GM18907 (cell line): ENCODE results near the gene GSAP.
A peak's percentile ranks its signal among the peaks of the same experiment; 100 is the strongest.

Experiments
- ATAC-seq: cut with Tn5 transposase; IDR thresholded peaks from one replicate; pipeline ENCODE4 v1.9.1; 2021; ENCODE audit warnings: mild to moderate bottlenecking, moderate library complexity; ENCODE audit not compliant: unreplicated experiment

The GSAP gene

DNA sequence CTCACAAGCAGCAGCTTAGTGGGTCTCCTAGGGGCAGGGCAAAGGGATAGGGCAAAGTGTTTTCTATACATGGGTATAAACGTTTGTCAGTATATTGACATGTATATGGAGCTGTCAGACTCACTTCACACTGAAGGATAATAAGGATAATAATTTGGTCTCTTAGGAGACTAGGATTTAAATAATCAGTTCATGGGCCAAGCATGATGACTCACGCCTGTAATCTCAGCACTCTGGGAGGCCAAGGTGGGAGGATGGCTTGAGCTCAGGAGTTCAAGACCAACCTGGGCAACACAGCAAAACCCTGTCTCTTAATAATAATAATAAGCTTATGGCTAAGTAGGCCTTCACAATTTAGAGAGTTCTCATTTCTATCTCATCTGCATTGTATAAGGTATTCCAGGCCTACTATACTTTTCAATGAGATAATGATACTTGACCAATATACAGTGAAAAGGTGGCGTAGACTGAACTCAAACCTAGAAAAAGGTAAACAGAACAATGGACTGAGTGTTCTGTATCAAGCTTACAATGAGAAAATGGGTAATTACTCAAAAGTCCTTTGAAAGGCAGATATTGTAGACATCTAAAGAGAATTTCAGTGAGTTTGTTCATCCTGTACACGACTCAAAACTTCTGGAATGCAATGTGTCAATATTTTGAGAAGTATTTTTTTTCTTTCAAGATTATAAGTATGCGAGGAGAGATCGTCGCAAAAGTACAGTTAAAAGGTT lies 7.0 kb downstream of the GSAP start:
- no peak for ATAC-seq

DNA sequence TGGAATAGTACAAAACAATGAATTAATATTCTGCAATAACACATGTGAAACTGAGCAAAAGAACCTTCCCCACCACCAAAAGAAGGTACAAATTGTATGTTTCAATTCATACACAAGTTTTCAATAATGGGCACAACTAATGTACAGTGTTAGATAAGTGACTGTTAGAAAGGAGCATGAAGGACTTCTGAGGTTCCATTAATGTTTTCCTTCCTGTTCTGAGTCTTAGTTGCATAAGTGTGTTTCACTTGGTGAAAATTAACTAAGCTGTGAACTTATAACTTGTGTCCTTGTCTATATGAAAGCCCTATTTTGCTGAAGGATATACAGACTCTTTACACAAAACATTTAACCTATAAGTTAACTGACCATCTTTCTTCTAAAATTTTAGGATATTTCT lies 8.2 kb downstream of the GSAP start:
- ATAC-seq, result no peak

DNA sequence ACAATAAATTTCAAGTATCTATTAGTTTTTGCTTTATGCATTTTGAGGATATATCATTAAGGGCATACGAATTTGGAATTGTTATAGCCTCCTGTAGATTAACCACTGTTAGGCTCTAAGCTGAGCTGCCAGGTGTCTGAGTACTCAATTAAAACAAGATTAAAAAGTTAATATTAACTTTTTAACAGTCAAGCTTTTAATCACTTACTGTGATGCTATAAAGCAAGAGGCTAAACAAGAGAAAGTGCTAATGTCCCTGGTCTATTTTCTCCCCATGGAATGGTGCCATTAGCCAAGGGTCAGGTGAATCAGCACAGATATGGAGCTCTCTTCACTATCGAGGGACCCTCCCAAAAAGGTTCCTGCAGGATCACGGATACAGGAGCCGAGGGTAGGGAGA lies 9.7 kb downstream of the GSAP start:
- no peak for ATAC-seq

DNA sequence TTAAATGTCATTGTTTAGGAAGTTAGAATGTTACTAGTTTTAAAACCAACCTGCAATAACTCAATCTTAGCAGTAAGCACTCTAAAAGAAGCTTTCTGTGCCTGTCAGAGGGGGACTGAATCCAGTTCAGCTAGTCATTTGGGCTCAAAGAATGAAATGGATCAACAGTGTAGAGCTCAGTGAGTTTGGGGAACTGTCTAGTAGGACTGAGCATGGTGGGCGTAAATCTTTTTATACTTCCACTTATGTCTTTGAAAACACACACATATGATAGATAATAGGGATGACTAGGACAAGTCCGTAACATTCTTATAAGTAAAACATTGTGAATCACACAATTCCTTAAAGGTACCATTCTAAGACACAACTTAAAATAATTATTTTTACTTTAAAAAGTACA lies 11.5 kb downstream of the GSAP start:
- no peak for ATAC-seq

DNA sequence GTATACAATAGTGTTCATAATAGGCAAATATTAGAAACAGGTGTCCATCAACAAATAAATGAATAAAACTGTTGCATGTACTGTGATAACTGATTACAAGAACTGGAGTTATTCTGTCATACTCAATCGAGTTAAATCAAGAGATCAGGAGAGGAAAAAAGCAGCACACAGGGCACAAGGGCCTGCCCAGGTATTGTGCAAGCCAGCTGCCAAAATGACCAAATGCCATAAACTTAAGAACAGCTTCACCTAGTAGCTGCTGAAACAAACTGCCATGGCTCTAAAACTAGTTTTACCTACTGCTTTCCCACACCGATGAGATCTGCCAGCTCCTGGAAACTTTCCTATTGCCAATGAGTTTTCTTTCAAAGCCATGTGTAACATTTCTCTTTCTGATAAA lies 12.2 kb downstream of the GSAP start:
- ATAC-seq, result no peak

DNA sequence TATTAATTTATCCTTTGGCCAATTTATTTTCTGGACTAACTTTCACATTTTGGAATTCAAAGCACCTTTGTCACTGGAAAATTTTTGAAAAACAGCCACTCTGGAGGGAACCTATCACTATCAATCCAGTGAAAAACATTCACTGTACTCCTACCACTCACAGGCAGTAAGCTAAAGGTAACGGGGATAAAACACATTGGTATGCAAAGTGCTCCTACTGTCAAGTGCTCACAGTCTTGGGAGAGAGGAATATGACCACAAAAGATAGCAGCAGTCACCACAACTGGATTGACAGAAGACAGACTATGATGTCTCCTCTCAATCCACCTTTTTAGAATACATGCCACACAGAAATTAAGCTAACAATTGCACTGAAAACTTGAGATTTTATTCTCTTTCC lies 13.3 kb downstream of the GSAP start:
- ATAC-seq, result no peak

DNA sequence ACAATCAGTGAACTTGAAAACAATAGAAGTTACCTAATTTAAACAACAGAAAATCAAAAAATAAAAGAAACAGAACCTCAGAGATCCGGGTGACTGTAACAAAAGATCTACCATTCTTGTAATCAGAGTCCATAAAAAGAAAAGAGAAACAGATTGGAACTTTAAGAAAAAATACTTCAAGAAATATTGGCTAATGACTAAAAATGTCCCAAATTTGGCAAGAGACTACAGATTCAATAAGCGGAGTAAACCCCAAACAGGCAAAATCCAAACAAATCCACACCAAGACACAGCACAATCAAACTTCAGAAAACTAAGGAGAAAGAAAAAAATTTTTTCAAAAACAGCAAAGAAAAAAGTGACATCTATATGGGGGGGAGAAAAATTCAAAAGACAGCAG lies 15.1 kb downstream of the GSAP start:
- no peak for ATAC-seq

DNA sequence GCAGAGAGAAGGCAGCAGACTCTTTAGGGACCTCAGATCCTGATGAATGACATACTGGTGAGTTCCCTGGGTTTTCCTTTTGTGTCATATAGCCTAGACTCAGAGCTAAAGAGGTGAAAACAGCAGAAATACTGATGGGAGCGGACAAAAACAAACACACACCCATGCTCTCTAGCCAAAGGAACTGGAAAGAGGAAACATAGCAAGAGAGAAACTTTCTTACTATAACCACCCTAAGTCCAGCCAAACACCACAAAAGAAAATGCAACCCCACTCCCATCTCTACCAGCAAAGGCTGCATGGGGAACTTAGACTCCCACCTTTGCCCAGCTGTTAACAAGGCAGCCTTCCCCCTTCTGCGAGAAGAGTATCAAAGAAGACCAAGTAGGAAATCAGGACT lies 16.3 kb downstream of the GSAP start:
- no peak for ATAC-seq

DNA sequence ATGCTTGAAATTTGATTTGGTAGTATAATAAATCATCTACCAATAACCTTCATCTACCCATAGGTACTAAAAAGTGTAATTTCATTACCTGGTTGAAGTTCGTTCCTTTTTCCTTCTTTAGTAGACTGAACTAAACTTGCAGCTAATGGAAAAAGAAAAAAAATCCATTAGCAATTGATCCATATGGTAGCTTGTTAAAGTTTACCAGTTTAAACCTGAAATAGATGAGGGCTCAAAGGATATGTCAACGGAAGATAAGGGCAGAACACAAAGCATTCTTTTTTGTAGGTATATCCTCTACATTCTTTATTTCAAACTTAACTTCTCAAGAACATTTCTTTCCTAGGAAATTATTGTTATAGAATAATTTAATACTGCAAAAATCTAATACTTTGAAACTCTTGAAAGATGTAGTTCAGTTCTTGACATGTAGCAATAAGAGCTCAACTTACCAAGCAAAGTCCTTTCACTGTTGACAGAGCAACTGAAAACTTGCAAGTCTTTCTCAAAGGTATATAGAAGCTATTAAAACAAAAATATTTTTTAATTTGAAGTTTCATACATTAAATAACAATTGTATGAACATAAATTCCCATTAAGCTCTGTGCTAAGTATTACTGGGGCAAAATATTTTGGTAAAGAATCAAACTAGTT lies 19.1 kb downstream of the GSAP start:
- ATAC-seq, result no peak

DNA sequence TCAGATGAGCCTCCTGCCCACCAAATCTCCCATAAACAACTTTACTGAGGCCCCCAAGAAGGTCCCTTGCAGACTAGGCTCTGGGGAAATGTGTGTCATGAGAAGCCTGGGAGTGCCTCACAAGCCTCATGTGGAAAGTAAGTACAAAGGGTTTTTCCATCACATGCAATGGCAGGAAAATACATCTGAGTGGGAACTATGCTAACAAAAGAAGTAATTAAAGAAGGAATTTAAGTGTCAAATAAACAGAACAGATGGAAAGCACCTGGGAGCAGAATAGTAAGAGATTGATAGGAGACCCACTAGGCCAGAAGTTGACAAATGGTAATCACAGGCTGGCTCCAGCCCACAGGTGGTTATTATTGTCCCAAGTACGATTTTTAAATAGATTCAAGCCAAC lies 20.5 kb downstream of the GSAP start:
- ATAC-seq, result no peak

DNA sequence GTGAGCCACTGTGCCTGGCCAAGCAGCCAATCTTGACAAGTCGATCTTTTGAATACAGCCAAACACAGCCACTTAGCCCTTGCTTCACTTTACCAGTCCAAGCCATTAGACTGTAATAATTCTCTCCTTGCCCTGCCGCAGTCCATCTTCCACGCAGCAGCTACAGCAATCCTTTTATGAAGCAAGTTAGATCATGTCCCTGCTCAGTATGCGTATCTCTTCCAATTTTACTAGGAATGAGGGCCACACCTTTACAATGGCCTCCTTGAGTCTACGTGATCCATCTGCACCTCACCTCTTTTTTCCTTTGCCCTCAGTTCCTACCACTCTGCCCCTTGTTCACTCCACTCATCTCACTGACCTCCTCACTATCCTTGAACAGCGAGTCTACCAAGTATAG lies 22.2 kb downstream of the GSAP start:
- ATAC-seq, result no peak

DNA sequence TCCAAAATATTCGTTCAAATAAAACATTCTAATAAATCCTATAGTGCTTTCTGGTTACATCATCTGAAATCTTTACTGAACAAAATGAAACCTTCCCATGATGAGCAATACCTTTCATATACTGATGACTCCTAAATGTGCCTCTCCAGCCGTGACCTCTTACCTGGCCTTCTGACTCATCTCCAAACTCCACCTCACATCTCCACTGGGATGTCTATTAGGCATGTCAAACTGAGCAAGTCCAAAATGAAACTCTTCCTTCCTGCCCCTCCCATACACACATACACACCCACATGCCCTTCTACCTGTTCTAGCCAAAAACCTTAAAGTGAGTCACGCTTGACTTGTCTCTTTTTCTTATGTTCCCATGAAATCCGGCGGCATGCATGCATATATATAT lies 22.9 kb downstream of the GSAP start:
- peak; percentile 95 for ATAC-seq

DNA sequence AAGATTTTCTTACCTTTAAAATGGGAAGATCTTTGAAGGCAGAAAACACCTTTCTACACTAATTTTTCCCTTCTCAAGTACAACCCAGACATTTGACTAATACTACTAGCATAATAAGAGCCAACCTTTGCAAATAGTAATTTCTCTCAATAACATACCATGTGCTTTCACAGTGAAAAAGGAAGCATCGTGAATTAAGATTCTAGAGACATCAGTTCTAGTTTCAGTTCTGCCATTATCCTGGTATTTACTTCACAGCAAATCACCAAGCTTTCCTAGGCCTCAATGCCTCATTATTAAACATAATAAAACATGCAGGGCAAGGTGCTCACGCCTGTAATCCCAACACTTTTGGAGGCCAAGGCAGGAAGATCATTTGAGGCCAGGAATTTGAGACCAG lies 24.9 kb downstream of the GSAP start:
- peak; percentile 55 for ATAC-seq

DNA sequence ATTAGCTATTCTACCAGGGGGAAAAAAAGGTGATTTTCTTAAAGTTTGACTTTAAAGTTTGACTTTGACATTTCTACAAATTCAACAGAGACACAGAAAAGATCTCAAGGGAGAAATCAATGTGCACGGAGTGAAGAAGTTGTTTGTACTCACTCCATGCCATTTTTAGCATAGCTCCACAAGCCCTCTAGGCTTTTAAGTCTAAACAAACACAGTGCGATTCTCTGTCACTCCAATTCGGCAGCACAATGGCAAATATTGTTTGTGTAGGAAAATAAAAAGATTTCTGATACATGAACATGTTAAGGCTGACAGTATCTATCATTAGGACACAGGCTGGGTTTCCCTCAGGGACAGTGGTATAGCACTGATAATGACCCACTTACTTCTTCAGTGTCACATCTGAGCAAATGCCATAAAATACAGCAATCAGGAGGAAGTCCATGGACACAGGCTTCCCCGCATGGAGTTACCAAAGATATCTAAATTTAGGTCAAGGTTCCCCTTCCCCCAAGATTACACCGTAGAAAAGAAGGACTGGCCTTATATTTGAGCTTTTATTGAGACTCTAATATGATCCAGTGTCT lies 28.0 kb downstream of the GSAP start:
- no peak for ATAC-seq

DNA sequence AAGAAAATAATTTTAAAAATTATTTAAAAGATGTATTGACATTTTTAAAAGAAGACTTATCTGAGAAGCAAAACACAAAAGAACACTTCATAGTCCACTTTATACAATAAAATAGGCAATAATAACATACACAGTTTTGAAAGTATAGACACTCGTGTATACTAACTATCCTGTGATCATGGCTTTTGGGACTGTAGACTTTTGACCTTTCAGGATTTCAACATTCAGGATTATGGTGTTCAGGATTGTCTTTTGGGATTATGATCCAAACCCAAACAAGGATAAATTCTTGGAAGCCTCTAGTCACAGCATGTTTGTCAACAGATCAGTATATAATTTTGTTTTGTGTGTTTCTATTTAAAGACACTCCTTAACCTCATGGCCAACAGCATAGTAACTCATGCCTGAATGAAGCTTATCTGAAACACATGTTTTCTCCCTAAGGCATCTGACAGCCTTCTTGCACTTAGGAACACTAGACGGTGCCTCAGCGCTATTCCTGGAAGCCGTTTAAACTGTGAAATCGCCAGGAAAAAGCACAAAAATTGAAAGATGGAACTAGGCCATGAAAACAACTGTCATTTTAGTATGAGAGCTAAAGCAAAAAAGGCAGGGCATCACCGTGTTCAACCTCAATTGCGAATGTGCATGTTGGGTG lies 29.9 kb downstream of the GSAP start:
- ATAC-seq, result no peak

DNA sequence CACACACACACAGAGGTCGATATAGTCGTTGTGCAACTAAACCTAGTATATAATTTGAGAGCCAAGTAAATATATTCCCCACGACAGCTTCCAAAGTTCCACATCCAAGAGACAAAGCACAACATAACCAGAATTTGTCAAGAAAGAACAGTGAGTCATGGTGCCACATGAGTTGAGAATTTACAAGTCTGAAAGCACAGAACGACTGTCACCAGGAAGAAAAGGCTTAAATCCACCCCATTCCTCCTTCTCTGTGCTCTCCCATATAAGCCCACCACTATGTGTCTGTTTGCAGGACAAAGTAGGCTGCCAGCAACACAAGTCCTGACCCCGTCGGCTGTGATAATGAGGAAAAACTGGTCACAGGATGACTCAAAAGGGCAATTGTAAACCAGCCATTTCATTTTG lies 32.8 kb downstream of the GSAP start:
- ATAC-seq, result no peak

DNA sequence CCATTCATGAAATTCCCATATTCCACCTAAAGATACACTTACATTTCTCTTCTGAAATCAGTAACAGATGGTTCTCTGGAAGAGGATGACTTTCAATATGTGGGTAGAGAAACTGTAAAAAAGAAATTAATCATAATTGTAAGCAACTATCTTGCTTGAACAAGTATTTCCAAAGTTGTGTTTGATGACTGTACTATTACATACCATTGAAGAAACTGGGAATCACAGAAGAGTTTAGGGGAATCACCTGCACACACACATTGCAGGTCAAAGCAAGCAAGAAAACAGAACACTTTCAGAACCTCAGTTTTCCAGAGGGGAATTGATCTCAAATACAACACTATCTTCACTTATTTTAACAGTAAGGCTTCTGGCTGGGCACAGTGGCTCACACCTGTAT lies 33.6 kb downstream of the GSAP start:
- ATAC-seq, result no peak

DNA sequence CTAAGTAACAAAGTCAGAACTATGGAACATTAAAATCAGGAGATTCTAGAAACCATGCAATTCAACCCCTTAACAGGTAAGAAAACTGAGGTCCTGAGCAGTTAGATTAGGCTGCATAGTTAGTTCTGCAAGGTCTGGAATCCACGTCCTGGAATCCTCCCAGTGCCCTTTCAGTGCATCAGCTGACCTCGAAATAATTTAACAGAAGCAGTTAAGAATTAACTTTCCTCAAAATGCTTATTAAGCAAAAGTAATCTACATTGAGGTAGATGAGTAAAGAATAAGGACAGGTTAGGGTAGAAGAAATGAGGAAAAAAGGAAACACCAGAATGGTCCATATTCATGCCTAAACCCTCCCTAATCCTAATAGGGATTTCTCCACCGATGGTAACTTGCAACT lies 37.6 kb downstream of the GSAP start:
- no peak for ATAC-seq

DNA sequence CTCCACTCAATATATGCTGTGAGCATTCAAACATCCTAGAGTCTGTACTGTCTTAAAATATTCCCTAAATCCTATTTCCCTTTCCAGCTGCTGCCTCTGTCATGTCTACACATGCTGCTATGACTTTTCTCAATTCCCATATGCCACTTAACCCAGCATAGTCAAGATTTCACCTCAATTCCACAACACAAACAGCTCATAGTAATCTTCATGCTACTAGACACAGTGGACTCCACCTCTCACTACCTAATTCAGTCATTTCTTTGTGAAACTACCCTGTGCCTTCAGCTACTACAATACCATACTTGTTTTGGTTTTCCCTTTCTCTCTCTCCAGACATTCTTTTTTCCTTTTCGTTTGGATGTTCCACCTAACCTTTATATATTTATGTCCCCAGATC lies 45.5 kb downstream of the GSAP start:
- ATAC-seq, result peak; percentile 64

DNA sequence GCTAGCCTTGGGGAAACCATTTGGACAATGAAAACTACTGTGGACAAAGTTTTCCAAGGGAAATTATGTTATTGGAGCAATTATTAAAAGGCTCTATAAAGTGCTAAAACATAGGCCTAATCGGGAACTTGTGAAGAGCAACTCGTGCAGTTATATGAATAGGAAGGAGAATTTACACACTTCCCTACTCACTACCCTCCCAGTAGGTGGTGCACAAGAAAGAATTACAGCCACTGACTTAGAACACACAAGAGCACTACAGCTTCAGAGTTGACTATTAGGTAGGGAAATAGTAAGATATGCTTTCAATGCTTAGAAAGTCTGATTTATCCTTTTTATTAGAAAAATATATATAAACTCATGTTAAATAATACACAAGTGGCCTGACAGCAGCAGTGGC lies 47.2 kb downstream of the GSAP start:
- ATAC-seq, result no peak

DNA sequence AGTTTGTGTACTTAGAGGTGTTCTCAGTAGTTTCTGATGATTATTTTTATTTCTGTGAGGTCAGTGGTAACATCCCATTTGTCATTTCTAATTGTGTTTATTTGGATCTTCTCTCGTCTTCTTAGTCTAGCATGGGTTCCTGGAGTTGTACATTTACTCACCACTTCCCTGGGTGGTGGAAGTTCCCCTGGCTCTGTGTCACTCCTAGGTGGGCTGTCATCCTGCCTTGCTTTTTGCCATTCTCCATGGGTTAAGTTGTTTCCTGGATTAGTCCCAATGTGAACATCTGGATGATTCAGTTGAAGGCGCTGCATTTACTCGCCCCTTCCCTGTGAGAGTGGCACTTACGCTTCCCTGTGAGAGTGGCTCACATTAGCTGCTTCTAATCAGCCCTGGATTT lies 48.2 kb downstream of the GSAP start:
- no peak for ATAC-seq

DNA sequence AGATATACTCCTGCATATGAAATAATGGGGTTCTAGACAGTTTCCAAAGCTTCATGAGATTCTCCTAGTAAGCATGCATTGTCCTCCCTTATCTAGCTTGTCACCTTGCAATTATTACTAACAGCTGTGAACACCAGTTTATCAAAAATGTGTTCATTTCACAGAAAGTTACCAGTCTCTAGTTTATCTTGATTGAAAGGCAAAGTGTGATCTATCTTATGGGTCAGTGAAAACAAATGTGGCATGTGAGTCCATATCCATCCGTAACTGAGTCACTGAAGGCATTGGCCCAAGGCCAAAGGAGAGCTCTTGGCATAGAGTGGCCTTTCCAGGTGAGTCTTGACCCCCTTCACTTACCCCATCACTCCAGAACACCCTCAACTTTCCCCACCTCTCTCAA lies 53.2 kb downstream of the GSAP start:
- no peak for ATAC-seq
